ENCODE results near the gene CUL4A.

CUL4A gene

GRCh38 chr13:113192902-113193301 lies 16.5 kb upstream of the CUL4A start:
- no peak overlapping the region for H3K4me2 ChIP-seq (ENCODE audit: low read depth, low read length, poor library complexity, severe bottlenecking)

GRCh38 chr13:113195360-113195759 lies 14.1 kb upstream of the CUL4A start:
- no peaks in the 10 kb centered on the region for H3K27me3 ChIP-seq (ENCODE audit: insufficient read depth, low read length, poor library complexity, severe bottlenecking)
- no peak overlapping the region for H3K9ac ChIP-seq (ENCODE audit: low read depth, low read length, poor library complexity, severe bottlenecking)
- H3F3A ChIP-seq (ENCODE audit: low read depth): no peaks in the 10 kb centered on the region
- no peaks in the 10 kb centered on the region for H3K9me2 ChIP-seq (replicated peaks; ENCODE audit: low read depth, low read length)
- no peak overlapping the region for H3K4me2 ChIP-seq (ENCODE audit: low read depth, low read length, poor library complexity, severe bottlenecking)
- no peak for TF ChIP-seq EZH2phosphoT487 (IDR thresholded peaks at IDR 0.05; ENCODE audit: borderline replicate concordance)
- no peak for TF ChIP-seq CTCF (conservative IDR thresholded peaks at IDR 0.05; ENCODE audit: low read length)
- H4K20me1 ChIP-seq (ENCODE audit: insufficient read depth, low read length, poor library complexity, severe bottlenecking): no peaks in the 10 kb centered on the region
- no peaks in the 10 kb centered on the region for H3K4me1 ChIP-seq (ENCODE audit: insufficient read depth, low read length, poor library complexity, severe bottlenecking)
- H2AFZ ChIP-seq (ENCODE audit: low read length): no peak overlapping the region
- H3K36me3 ChIP-seq (ENCODE audit: insufficient read depth, low read length): peaks cover 78% of the 10 kb centered on the region; the same call in 1 of the 2 replicates
- H3K79me2 ChIP-seq (ENCODE audit: insufficient read depth, low read length): no peaks in the 10 kb centered on the region
- H3K9me3 ChIP-seq (ENCODE audit: insufficient read depth, low read depth, low read length): no peaks in the 10 kb centered on the region
- no peak overlapping the region for H3K4me3 ChIP-seq (ENCODE audit: low read length, poor library complexity, severe bottlenecking)

More at GRCh38 chr13:113192902-113193301, 16.5 kb upstream of the CUL4A start:
- no peaks in the 10 kb centered on the region for H3K27me3 ChIP-seq (ENCODE audit: insufficient read depth, low read length, poor library complexity, severe bottlenecking)
- no peaks in the 10 kb centered on the region for H3K9me2 ChIP-seq (replicated peaks; ENCODE audit: low read depth, low read length)
- no peaks in the 10 kb centered on the region for H3K79me2 ChIP-seq (ENCODE audit: insufficient read depth, low read length)
- no peak overlapping the region for H3K9ac ChIP-seq (ENCODE audit: low read depth, low read length, poor library complexity, severe bottlenecking)
- no peaks in the 10 kb centered on the region for H4K20me1 ChIP-seq (ENCODE audit: insufficient read depth, low read length, poor library complexity, severe bottlenecking)
- H3K4me3 ChIP-seq (ENCODE audit: low read length, poor library complexity, severe bottlenecking): no peak overlapping the region
- H3K4me1 ChIP-seq (ENCODE audit: insufficient read depth, low read length, poor library complexity, severe bottlenecking): no peaks in the 10 kb centered on the region
- no peak overlapping the region for H2AFZ ChIP-seq (ENCODE audit: low read length)
- no peaks in the 10 kb centered on the region for H3K9me3 ChIP-seq (ENCODE audit: insufficient read depth, low read depth, low read length)
- peaks cover 81% of the 10 kb centered on the region; the same call in 1 of the 2 replicates for H3K36me3 ChIP-seq (ENCODE audit: insufficient read depth, low read length)
- TF ChIP-seq EZH2phosphoT487 (IDR thresholded peaks at IDR 0.05; ENCODE audit: borderline replicate concordance): no peak
- no peak for TF ChIP-seq CTCF (conservative IDR thresholded peaks at IDR 0.05; ENCODE audit: low read length)
- no peaks in the 10 kb centered on the region for H3F3A ChIP-seq (ENCODE audit: low read depth)

GRCh38 chr13:113196970-113197737 lies 12.3 kb upstream of the CUL4A start:
- Histone ChIP-seq H3K9me2 (replicated peaks; ENCODE audit: low read depth, low read length) (no peaks in the 10 kb centered on the region), H3K4me2 (ENCODE audit: low read depth, low read length, poor library complexity, severe bottlenecking) (no peak overlapping the region), H3K9me3 (ENCODE audit: insufficient read depth, low read depth, low read length) (no peaks in the 10 kb centered on the region), H2AFZ (ENCODE audit: low read length) (no peak overlapping the region), H3F3A (ENCODE audit: low read depth) (no peaks in the 10 kb centered on the region), H3K9ac (ENCODE audit: low read depth, low read length, poor library complexity, severe bottlenecking) (no peak overlapping the region), H3K79me2 (ENCODE audit: insufficient read depth, low read length) (peaks cover 4% of the 10 kb centered on the region; the same call in 1 of the 2 replicates), H3K36me3 (ENCODE audit: insufficient read depth, low read length) (peaks cover 71% of the 10 kb centered on the region; the same call in 1 of the 2 replicates), H3K4me1 (ENCODE audit: insufficient read depth, low read length, poor library complexity, severe bottlenecking) (no peaks in the 10 kb centered on the region), H3K27me3 (ENCODE audit: insufficient read depth, low read length, poor library complexity, severe bottlenecking) (no peaks in the 10 kb centered on the region), H3K4me3 (ENCODE audit: low read length, poor library complexity, severe bottlenecking) (no peak overlapping the region), H4K20me1 (ENCODE audit: insufficient read depth, low read length, poor library complexity, severe bottlenecking) (no peaks in the 10 kb centered on the region)
- no peak for TF ChIP-seq CTCF (conservative IDR thresholded peaks at IDR 0.05; ENCODE audit: low read length)
- no peak for TF ChIP-seq EZH2phosphoT487 (IDR thresholded peaks at IDR 0.05; ENCODE audit: borderline replicate concordance)
